ENCODE data around the gene ACSS1.

- no peak for TF ChIP-seq CTCF (IDR thresholded peaks at IDR 0.05)
- no peak for TF ChIP-seq EP300 (IDR thresholded peaks at IDR 0.05)
Measured at GRCh38 chr20:25097498-25097897, 39.6 kb upstream of the ACSS1 start.

All from tibial nerve (tissue), 4 donors.